Endothelial cell of umbilical vein (primary cell): ENCODE measurements around the gene NGFR. TPM values are rescaled to one million over a fixed set of nuclear protein-coding genes. Genes with fewer than 3 reads are reported as not detected.

Experiments used
- BruUV-seq: library from RNA; stranded (reverse); fragments of 400-500 nt; replicated peaks from 2 replicates; lab custom pipeline; 2021; lab: Mats Ljungman, UMichigan
- CTCF ChIA-PET: fragments of 300-600, 350-600 bp; sonication (Branson Sonifier 250); formaldehyde crosslinking; loops from one replicate; lab custom pipeline; 2021; ENCODE audit warnings: antibody characterized with exemption, inconsistent platforms; lab: Charles Lee
- POLR2A ChIA-PET: fragments of 300-600, 350-600 bp; sonication (Branson Sonifier 250); formaldehyde crosslinking; loops from one replicate; lab custom pipeline; 2021; ENCODE audit warnings: antibody characterized with exemption, inconsistent platforms; lab: Charles Lee
- DNase-seq: peaks from one replicate; pipeline ENCODE4 v3.0.0-alpha.2; 2011; ENCODE audit warnings: low read depth, low spot score
- FAIRE-seq: peaks from 2 replicates; lab custom pipeline; 2011; peaks lifted over from hg19 to GRCh38; lab: Jason Lieb, UNC
- H2AFZ ChIP-seq: 2 replicates; pipeline ENCODE4 v1.6.0; 2012; ENCODE audit warnings: low read depth, low read length, control low read depth, inconsistent platforms
- H3K27ac ChIP-seq: 2 replicates; pipeline ENCODE4 v1.5.1; 2011; ENCODE audit warnings: low read depth, mild to moderate bottlenecking, control low read depth, low read length, moderate library complexity; ENCODE audit not compliant: insufficient read depth
- H3K27me3 ChIP-seq, 2 experiments: 2 replicates each; pipeline versions ENCODE4 v1.6.0 to v1.6.1; 2011; ENCODE audit warnings: low read length in 2 of 2, mixed read lengths in 1 of 2; ENCODE audit not compliant: control insufficient read depth in 2 of 2, insufficient read depth in 2 of 2
- H3K36me3 ChIP-seq, 2 experiments: 2 replicates in 1 of 2; 3 replicates in 1 of 2; pipeline ENCODE4 v1.5.1; 2011; ENCODE audit warnings: low read length in 2 of 2, mild to moderate bottlenecking in 1 of 2, moderate library complexity in 1 of 2; ENCODE audit not compliant: control insufficient read depth in 2 of 2, insufficient read depth in 2 of 2; ENCODE audit errors: extremely low read depth in 1 of 2
- H3K4me1 ChIP-seq: 3 replicates; pipeline ENCODE4 v1.5.1; 2011; ENCODE audit warnings: mild to moderate bottlenecking, low read length; ENCODE audit not compliant: control insufficient read depth, insufficient read depth; ENCODE audit errors: extremely low read depth
- H3K4me2 ChIP-seq: 2 replicates; pipeline ENCODE4 v1.6.1; 2011; ENCODE audit warnings: low read length, control low read depth, mixed read lengths; ENCODE audit not compliant: insufficient read depth
- H3K4me3 ChIP-seq, 3 experiments: fragments of 200-600 bp in 1 of 3; sonication (generic), shearing (Covaris generic) in 1 of 3; replicated peaks in 1 of 3; 2 replicates each; pipeline ENCODE4 v1.5.1; 2011 to 2016; ENCODE audit warnings: control low read depth in 3 of 3, low read length in 3 of 3, mild to moderate bottlenecking in 2 of 3, inconsistent platforms in 1 of 3, low read depth in 1 of 3, moderate library complexity in 1 of 3; ENCODE audit not compliant: insufficient read depth in 1 of 3
- H3K79me2 ChIP-seq: 2 replicates; pipeline ENCODE4 v1.6.0; 2012; ENCODE audit warnings: low read length, inconsistent platforms; ENCODE audit not compliant: control insufficient read depth, insufficient read depth
- H3K9ac ChIP-seq: replicated peaks from 2 replicates; pipeline ENCODE3; 2011; ENCODE audit warnings: low read length, control low read depth; ENCODE audit not compliant: insufficient read depth; ENCODE audit errors: extremely low read depth
- H3K9me1 ChIP-seq: replicated peaks from 3 replicates; pipeline ENCODE4 v1.6.0; 2011; ENCODE audit warnings: mild to moderate bottlenecking, low read length; ENCODE audit not compliant: control insufficient read depth, insufficient read depth; ENCODE audit errors: extremely low read depth
- H3K9me3 ChIP-seq: replicated peaks from 2 replicates; pipeline ENCODE4 v1.5.1; 2012; ENCODE audit warnings: low read length, inconsistent platforms; ENCODE audit not compliant: control insufficient read depth, insufficient read depth
- H4K20me1 ChIP-seq: replicated peaks from 2 replicates; pipeline ENCODE3; 2011; ENCODE audit warnings: mild to moderate bottlenecking, low read length; ENCODE audit not compliant: control insufficient read depth, insufficient read depth; ENCODE audit errors: extremely low read depth
- EZH2 ChIP-seq: IDR thresholded peaks from 2 replicates; pipeline ENCODE4 v1.6.1; 2012; ENCODE audit warnings: borderline replicate concordance, low read depth, mild to moderate bottlenecking, moderate library complexity, low read length, inconsistent platforms; ENCODE audit not compliant: severe bottlenecking
- FOS ChIP-seq: IDR thresholded peaks from 2 replicates; pipeline ENCODE4 v1.6.1; 2011; ENCODE audit warnings: mild to moderate bottlenecking, low read length, moderate library complexity, borderline replicate concordance; ENCODE audit not compliant: insufficient read depth
- GATA2 ChIP-seq: IDR thresholded peaks from 2 replicates; pipeline ENCODE4 v1.7.0; 2011; ENCODE audit warnings: low read depth, mild to moderate bottlenecking, moderate library complexity, mixed read lengths, low read length; ENCODE audit not compliant: insufficient read length, insufficient read depth
- JUN ChIP-seq: IDR thresholded peaks from 2 replicates; pipeline ENCODE4 v1.6.1; 2011; ENCODE audit warnings: borderline replicate concordance, low read depth; ENCODE audit not compliant: insufficient read length, insufficient read depth
- MYC ChIP-seq: IDR thresholded peaks from one replicate; pipeline ENCODE4 v1.6.1; 2011; ENCODE audit warnings: mild to moderate bottlenecking, low read depth, low read length
- POLR2A ChIP-seq: IDR thresholded peaks from 2 replicates; pipeline ENCODE4 v1.6.1; 2012; ENCODE audit warnings: low read depth, mild to moderate bottlenecking, control low read depth, low read length
- POLR2AphosphoS5 ChIP-seq: IDR thresholded peaks from 2 replicates; pipeline ENCODE4 v1.6.1; 2012; ENCODE audit warnings: low read depth, mild to moderate bottlenecking, control low read depth, low read length, moderate library complexity; ENCODE audit not compliant: insufficient read depth
- dilution Hi-C: fragments of 300-500 bp; cut with MboI; formaldehyde crosslinking; loops from one replicate; pipeline ENCODE4 v1.15.0; 2019; ENCODE audit warnings: low sequenced_read_pairs; ENCODE audit not compliant: extremely low pct_ligation_motif_present
- intact Hi-C: fragments of 100-400 bp; cut with micrococcal nuclease; formaldehyde crosslinking; loops from one replicate; pipeline ENCODE4 v1.10.0; 2022
- polyA plus RNA-seq, 4 experiments: library from polyadenylated mRNA; depleted of rRNA in 3 of 4; stranded (reverse) in 3 of 4; unstranded in 1 of 4; fragments of >200 nt; gene quantifications; 2 replicates each; pipeline versions ENCODE4 v1.2.1 to v1.2.3, GENCODE V29; 2011 to 2012; ENCODE audit warnings: missing spikeins in 1 of 4
- total RNA-seq: library from RNA; stranded (reverse); gene quantifications from 2 replicates; pipeline ENCODE4 v1.2.3, GENCODE V29; 2021
- TF ChIP-seq, protein P1 (sequence below), 2 donors: IDR thresholded peaks; 1 replicate in 1 of 2; 2 replicates in 1 of 2; pipeline ENCODE4 v1.5.1; 2011; ENCODE audit warnings: low read length in 2 of 2, mild to moderate bottlenecking in 2 of 2, moderate library complexity in 2 of 2, control low read depth in 1 of 2, inconsistent platforms in 1 of 2, low read depth in 1 of 2; ENCODE audit not compliant: insufficient read depth in 1 of 2; ENCODE audit errors: extremely low read depth in 1 of 2
- TF ChIP-seq, protein P2 (sequence below): IDR thresholded peaks from 2 replicates; pipeline ENCODE4 v1.6.1; 2011; ENCODE audit not compliant: insufficient read depth, insufficient read length

NGFR gene
- total and polyA plus RNA-seq, 2 donors (not counting 3 experiments of a cell fraction or from before 2014, with no cell fraction given), result not detected

DNA sequence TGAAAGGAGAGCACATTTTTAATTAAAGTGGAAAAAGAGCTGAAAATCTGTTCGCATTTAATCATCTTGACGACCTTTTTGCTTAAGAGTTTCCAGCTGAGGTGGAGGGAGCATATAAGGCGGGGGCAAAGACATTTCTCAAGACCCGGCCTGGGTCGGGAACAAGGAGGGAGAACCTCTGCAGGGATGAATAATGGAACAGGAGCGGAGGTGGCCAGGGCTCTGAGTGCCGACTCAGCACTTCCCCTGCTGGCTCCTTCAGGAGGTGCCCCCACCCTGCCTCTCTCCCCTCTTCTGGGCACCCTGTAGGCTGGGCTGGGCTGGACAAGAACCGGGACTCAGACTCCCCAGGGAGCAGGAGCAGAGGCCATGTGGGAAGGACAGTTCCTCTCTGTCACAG, 7.9 kb upstream of the NGFR start:
- no peak overlapping the region for H3K9ac ChIP-seq
- dilution Hi-C loops (no loop called here), intact Hi-C loops (no loop called here)
- H3K4me3 ChIP-seq, result no peak overlapping the region
- no peak overlapping the region for H2AFZ ChIP-seq
- no peak overlapping the region for H3K27ac ChIP-seq
- H3K79me2 ChIP-seq, result no peaks in the 10 kb centered on the region
- POLR2A ChIA-PET, result no interaction called here
- H4K20me1 ChIP-seq, result no peaks in the 10 kb centered on the region
- no peaks in the 10 kb centered on the region for H3K4me1 ChIP-seq
- BruUV-seq, result no TSS peak
- H3K9me1 ChIP-seq, result no peaks in the 10 kb centered on the region
- H3K9me3 ChIP-seq, result no peaks in the 10 kb centered on the region
- no peak for FAIRE-seq
- H3K4me2 ChIP-seq, result no peak overlapping the region
- CTCF ChIA-PET, result interaction anchor here (0.7 to 1.1 kb wide), 2 partner anchors 8 to 9 kb away, joined by 3 read pairs; no protein-coding TSS in a partner anchor
- TF ChIP-seq, protein P1, sequence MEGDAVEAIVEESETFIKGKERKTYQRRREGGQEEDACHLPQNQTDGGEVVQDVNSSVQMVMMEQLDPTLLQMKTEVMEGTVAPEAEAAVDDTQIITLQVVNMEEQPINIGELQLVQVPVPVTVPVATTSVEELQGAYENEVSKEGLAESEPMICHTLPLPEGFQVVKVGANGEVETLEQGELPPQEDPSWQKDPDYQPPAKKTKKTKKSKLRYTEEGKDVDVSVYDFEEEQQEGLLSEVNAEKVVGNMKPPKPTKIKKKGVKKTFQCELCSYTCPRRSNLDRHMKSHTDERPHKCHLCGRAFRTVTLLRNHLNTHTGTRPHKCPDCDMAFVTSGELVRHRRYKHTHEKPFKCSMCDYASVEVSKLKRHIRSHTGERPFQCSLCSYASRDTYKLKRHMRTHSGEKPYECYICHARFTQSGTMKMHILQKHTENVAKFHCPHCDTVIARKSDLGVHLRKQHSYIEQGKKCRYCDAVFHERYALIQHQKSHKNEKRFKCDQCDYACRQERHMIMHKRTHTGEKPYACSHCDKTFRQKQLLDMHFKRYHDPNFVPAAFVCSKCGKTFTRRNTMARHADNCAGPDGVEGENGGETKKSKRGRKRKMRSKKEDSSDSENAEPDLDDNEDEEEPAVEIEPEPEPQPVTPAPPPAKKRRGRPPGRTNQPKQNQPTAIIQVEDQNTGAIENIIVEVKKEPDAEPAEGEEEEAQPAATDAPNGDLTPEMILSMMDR (IDR thresholded peaks at IDR 0.05; ENCODE audit: extremely low read depth in 1 of 2, insufficient read depth in 1 of 2, low read depth in 1 of 2, low read length in 2 of 2), result no peak
- no peak for TF ChIP-seq EZH2
- no peak for TF ChIP-seq FOS
- no peak for TF ChIP-seq POLR2A
- no peak for TF ChIP-seq MYC
- no peak for TF ChIP-seq JUN
- TF ChIP-seq POLR2AphosphoS5, result no peak
- TF ChIP-seq, protein P2, sequence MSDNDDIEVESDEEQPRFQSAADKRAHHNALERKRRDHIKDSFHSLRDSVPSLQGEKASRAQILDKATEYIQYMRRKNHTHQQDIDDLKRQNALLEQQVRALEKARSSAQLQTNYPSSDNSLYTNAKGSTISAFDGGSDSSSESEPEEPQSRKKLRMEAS, result no peak
- TF ChIP-seq GATA2, result no peak
- H3K27me3 ChIP-seq, result peaks cover 41 to 49% of the 10 kb centered on the region in 2 experiments
- no peaks in the 10 kb centered on the region for H3K36me3 ChIP-seq
- no peak for DNase-seq
